DMS53 treated with DMSO at 0.1 percent for 48 hours (cell line): ENCODE data around the gene LRRC28.

Experiments
- DNase-seq: peaks from one replicate; lab custom pipeline; 2025; ENCODE audit not compliant: unreplicated experiment; lab: John Stamatoyannopoulos, UW

Gene LRRC28

DNA sequence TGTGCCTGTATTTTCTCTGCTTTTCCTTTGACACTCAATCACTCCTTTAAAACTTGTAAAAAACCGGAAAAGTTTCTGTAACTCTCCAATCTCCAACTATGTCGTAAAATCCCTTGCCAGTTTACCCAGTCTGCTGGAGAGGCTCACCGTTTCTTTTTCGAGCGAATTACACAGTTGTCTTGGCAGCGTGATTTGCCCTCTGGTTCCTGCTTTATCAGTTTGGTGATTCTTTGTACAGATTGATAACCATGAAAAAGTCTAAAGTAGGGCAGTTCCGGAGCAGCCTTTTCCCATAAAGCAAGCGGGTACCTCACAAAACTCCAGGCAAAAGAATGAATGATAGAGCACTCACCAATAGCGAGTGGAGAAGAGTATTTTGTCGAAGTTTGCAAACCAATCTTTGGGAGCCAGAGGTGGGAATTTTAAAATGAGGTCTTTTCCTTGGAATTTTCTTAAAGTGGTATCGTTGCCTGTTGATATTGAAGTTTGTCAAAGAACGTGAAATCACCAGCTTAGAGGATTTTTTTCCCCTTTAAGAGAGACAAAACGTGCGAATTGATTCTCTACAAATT lies 1.9 kb upstream of the LRRC28 start, which contains the start of gene TTC23:
Gene TTC23 (minus strand): TSS at position 312 of the 572 bp plus-strand sequence. CDS start 20,869 bp downstream, outside the sequence.
- no peak for DNase-seq

DNA sequence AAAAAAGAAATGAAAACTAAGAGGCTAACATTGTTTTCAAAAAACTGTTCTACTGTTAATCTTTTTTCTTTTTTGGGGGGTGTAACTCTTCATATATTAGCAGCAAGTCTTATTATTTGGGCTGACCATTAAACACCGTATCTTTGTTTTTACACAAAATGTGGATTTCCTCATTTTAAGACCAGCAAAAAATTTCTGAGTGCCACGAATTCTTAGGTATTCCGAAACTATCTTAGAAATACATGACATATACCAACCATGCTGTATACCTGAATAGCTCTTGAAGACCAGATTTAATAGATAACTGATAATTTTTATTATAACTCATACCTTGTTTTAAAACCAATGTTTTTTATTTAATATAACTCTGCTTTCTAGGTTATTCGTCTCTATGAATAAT lies 1.3 kb upstream of the LRRC28 start:
- DNase-seq = no peak

DNA sequence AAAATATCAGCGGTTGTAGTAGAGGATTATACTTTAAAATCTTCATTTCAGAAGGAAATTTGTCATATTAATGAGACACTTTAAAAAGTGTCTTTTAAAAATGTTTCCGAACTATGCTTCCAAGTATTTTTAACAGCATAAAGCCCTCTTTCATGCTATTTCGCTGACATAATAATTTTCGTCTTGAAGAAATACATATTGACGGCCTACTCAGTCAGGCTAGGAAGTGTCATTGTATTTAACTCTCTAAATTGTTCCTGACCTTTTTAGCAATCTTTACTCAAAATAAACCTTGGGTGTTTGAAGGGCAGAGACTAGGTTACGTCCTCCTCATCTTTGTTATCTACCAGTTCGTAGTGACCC lies 806 bp upstream of the LRRC28 start:
- no peak for DNase-seq

DNA sequence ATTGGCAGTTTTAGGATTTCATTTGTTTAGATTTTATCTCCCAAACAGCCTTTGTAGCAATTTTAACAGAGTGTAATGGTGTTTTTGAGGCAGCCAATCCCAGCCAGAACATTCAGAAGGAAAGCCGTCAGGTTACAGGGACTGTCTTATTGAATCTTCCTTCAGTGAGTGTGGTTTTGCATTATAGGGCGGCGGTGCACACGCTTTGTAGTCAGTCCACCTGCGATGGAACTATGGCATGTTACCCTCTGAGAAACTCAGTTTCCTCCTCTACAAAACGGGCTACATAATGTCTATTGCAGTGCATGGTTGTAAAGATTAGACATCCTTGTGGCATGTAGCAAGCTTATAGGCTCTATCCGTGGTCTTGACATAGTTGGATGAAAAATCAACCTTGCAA lies 1.0 kb downstream of the LRRC28 start:
- DNase-seq = no peak

DNA sequence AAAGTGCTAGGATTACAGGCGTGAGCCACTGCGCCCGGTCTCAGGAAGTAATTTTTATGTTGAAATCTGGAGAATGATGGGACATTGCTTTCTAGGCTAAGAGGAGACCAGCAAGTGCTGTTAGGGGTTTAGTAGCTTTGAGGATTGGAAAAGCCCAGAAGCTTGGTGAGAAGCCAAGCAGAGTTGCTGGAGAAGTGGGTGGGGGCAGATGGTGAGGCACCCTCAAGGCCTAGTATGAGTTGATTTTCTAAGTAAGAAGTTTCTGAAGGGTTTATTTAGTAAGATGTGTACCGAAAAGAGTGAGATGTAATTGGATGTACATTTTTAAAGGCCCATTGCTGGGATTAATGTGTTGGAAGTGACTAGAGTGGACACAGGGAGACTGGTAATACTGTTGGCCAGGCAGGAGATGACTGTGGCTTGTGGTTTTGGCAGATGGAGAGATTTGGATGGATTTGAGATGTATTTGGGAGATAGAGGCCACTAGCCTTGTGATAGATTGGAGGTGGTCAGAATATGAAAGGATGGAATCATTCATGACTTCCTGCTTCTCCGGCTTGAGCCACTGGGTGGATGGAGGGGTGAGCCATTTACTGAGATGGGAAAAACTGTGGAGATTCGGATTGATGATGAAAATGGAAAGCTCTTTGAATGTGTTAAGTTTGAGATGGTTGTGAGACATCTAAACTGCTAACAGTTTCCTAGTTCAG lies 2.3 kb downstream of the LRRC28 start:
- DNase-seq = no peak

DNA sequence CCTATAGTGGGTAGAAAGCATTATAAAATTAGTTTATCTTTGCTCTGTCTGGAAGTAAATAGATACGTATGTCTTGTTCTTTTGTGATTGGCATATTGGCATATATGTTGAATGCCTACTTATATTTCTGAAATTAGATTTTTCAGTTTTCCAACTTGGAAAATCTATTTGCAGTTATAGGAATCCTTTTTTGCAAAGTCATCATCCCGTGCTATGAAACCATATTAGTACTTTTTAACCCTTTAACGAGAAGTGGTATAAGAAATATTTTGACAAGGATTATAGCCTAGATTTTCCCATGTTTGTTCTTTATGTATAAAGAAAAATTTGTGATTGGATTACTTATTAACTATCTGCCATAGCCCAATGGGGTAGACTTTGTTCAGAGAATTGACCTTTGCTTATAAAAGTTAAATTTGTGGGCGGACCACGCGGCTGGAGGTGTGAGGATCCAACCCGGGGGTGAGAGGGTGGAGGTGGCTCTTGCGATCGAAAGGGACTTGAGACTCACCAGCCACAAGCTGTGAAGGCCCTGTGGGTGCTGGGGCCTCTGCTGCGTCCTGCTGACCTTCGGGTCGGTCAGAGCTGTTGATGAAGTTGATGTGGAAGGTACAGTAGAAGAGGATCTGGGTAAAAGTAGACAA lies 5.9 kb downstream of the LRRC28 start:
- no peak for DNase-seq

DNA sequence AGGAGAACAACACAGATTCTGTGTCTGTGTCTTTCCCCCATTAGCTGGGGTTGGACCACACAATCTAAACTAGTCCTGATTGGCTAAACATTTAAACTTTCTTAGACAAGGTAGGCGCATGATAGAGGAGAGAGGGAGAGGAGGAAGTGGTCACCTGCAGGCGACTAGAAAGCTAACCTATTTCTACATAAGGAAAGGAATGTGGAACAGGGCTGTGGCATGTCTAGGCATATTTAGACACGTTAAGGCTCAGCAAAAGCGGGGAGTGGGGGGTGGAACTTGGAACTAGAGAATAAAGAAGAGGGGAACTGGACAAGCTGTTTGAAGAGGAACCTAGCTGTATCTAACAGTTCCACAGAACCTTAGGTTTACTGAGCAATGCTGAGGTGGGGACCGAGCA lies 12.8 kb downstream of the LRRC28 start:
- no peak for DNase-seq

DNA sequence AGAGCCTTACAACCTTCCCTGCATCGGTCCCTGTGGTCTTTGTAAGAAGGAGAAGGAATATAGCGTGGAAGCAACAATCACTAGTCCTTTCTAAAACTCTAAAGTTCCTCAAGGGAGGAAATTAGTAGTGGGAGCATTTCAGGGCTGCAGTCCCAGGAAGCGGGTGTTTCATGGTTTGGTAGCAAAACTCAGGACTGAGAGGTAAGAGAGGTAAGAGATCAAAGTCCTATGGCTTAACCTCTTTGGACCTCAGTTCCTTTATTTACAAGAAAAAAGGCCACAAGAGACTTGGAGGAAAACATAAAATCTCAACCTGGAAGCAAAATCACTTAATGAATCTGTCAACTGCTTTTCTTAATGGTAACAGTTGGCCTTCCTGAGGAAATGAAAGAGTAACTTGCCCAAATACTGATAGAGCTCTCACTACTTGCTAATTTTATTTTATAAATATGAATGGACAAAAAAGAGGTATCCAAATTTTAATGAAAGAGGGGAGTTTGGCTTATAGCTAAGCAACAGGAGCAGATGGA lies 14.3 kb downstream of the LRRC28 start:
- no peak for DNase-seq

DNA sequence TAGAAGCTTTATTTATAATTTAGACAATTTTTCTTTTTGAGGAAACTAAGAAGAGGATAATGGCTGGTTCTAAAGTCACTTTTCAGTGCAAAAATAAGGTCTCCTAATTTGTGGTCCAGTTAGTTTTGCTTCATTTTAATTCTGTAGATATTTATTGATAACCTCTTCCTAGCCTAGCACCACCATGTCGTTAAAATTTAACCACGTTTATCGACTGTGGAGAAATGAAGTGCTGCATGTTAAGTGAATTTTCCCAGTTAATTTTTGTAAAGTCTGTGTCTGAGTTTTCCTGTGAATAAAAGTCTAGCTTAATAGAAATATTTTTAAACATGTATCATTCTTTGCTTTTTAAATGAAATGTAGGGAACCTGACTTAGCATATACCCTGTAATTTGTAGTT lies 16.7 kb downstream of the LRRC28 start:
- no peak for DNase-seq

DNA sequence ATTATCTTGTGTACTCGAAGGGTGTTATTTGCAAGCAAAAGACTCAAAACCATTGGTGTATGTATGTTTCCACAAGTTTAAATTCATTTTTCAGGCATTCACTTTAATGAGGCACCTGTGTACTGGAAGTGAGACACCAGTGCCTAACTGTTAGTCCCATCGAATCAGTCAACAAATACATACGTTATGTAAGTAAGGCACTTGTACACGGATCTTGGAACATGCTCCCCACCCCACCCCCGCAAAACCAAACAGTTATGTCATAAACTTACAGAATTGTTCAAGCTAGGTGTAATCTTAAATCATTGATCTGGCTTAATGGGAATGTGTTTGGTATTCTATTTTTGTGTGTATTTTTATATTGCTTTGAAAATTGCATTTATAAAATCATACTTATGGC lies 17.1 kb downstream of the LRRC28 start:
- DNase-seq = no peak

DNA sequence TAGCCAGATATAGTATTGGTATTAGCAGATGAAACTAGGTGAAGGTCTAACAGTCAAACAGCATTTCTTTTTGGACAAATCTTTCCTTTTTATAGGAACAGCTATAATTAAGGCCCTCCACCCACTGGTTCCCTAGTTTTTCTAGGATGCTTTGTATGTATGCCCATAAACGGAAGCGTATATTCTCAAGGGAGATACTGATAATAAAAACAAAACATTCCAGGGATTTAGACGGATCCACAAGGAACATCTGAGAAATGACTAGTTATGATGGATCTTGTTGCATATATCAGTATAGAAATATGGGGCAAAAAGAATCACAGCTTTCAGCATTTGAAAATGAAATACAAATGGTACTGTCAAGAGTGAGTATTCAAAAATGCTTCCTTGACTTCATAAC lies 22.5 kb downstream of the LRRC28 start:
- no peak for DNase-seq

DNA sequence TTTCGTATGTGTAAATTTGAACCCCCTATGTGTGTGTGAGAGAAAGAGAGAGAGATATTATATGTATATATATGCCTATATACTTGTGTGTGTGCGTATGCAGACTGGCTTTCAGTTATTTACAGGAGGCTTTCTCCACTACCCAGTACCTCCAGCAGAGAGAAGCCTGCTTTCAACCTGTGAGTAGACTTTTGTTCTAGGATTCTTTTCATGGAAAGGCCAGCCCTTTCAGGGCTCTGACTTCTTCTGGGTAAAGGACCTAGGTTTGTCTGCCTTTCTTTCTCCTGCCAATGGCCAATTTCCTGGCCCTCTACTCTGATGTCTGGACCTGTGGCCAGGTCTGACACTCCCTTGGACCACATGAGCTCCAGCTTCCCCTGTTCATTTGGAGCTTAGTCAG lies 23.8 kb downstream of the LRRC28 start:
- no peak for DNase-seq

DNA sequence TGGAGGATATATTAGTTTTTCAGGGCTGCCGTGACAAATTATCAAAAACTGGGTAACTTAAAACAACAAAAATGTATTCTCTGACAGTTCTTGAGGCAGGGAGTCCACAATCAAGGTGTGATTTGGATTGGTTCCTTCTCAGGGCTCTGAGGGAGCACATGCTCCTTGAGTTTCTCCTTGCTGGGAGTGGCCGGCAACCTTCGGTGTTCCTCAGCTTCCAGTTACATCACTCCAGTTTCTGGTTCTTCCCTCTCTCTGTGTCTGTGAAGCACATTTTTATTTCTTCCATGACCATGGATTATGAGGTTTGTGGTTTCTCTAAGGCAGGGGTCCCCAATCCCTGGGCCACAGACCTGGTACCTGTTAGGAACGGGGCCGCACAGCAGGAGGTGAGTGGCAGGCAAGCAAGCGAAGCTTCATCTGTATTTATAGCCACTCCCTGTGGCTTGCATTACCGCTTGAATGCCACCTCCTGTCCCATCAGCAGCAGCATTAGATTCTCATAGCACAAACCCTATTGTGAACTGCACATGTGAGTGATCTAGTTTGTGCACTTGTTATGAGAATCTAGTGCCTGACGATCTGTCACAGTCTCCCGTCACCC lies 24.3 kb downstream of the LRRC28 start:
- DNase-seq = no peak

DNA sequence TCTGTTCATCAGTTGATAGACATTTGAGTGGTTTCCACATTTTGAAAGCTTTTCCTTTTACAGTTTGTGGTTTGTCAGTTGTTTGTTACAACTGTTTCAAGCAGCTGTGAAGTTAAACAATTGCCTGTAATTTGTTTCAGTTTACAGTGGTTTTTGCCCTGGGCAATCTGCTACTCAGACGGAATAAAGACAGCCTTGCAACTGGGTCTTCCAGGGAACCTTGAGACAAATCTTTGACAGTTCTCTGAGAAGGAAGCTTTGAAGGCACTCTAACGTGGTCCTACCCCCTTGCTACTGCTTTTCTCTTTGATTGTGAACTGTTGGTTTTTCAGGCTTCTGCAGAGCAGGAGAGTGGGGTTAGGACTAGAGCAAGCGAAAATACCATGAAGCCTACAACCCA lies 28.0 kb downstream of the LRRC28 start:
- no peak for DNase-seq

DNA sequence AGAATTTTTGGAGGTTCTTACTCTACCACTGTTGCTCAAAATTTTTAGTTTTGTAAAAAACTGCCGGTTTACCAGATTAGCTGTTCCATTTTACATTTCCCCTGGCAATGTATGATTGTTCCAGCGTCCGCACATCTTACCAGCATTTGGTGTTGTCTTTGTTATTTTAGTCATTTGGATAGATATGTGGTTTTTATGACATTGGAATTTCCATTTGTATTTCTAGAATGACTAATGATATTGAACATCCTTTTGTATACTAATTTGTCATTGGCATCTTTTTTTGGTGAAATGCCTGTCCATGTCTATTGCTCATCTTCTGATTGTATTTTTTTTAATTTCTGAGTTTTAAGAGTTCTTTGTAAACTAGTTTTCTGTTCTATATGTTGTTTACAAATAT lies 28.5 kb downstream of the LRRC28 start:
- DNase-seq = no peak

DNA sequence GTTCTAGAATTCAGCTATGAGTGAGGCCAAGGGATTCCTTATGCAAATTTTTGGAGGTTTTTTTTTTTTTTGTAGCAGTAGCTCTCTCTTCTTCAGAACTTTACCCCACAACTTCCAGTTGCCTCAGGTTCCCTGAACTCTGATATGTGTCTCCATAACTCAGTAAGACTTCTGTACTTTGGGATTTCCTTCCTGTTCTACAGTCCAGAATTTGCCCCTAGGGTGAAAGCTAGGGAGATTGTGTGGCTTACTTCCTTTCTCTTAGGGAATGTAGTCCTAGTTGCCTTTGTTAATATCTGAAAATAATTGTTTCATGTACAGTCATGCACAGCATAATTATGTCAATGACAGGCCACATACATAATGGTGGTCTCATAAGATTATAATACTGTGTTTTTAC lies 30.8 kb downstream of the LRRC28 start:
- DNase-seq = no peak

DNA sequence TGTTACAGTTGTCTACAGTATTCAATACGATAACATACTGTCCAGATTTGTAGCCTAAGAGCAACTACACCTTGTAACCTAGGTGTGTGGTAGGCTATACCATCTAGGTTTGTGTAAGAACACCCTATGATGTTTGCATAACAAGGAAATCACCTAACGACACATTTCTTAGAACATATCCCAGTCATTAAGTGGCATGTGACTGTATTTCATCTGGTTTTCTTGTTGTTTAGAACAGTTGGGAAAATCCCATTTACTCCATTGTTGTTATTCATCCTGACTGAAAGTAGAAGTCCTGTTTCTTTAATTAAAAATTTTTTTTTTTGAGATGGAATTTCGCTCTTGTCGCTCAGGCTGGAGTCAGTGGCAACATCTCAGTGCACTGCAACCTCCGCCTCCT lies 31.3 kb downstream of the LRRC28 start:
- DNase-seq = no peak

DNA sequence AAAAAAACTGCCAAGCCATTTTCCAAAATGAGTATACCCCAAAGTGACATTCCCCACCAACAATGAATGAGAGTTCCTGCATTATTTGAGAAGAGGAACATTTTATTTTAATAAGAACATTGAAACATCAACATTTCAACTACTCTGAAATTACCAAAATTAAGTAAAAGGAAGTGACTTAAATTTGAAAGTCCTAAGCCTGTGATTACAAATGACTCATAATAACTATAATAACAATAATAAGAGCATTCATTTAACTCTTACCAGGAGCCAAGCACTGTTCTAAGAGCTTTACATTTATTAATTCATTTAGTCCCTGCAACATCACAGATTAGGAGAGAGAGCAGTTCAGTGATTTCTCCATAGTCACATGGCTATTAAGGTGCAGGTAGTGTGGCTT lies 32.4 kb downstream of the LRRC28 start:
- DNase-seq = no peak

DNA sequence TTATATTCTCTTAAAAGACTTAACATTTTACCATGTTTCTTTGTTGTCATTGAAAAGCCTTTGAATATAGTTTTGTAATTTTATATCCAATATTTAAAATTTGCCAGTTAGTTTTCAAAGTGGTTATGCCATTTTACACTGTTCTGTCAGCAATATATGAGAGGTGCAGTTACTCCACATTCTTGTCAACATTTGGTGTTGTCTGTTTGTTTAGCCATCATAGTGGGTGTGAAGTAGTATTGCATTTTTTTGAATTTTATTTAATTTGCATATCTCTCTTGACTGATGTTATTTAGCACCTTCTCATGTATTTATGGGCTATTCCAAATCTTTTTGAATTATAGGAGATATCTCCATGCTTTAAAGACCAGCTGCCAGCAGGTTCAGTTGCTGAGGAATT lies 40.4 kb downstream of the LRRC28 start:
- no peak for DNase-seq

DNA sequence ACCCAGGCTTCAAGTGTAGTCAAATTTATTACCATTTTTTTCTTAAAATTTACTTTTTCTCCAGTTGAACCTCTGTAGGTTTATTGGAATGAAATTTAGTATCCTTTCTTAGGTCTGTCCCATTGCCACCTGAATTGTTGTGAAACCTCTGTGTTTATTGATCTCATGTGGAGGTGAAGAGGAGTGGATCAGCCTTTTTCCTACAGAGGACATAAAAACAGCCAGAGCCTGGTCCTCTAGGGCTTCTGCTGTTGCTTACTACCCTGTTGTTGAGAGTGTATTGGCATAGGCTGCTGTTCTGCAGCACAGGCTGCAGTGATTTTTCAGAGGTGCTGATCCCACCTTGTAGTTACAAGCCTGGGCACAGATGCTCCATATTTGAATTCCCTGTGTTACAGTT lies 44.6 kb downstream of the LRRC28 start:
- DNase-seq = no peak

DNA sequence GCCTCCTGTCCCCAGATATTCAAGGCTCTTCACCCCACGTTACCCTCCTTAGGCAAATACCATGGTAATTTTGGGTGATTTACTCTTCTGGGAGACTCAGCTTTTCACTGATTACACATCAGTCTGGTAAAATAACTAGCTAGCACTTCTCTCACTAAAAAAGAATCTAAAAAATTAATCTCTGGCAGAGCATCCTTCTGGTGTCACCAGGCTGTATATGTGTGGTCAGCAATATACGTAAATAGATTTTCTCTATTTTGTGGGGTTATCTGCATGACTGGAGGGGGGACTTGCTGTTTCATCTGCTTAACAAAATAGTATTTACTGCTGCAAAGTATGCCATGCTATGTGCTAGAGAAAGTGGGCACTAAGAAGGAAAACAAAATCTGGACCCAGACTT lies 45.1 kb downstream of the LRRC28 start:
- DNase-seq = no peak

DNA sequence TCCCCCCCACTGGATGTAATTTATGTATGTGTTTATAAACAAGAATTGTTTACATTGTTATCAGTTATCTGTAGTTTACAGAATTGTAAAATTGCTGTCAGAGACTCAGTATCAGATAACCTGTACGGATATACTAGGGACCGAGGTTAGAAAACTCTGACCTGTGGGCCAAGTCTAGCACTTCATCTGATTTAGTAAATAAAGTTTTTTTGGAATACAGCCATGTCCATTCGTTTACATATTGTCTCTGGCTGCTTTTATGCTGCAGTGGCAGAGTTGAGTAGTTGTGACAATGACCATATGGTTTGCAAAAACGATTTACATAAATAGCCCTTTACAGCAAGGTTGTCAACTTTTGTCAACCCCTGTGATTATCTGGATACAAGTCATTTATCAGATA lies 52.6 kb downstream of the LRRC28 start:
- peak; percentile 2 for DNase-seq
